ENCODE measurements around the gene S100A10. TPM values are rescaled to one million over a fixed set of nuclear protein-coding genes. Genes with fewer than 3 reads are reported as not detected.
A peak's percentile ranks its signal among the peaks of the same experiment; 100 is the strongest.

The S100A10 gene
- total RNA-seq, 2 experiments from 2014 or later = 189 to 204 TPM

GRCh38 chr1:151995774-151996173 is 2.1 kb upstream of the S100A10 start:
- no peak for TF ChIP-seq CTCF (IDR thresholded peaks at IDR 0.05)
- ATAC-seq (ENCODE audit: poor library complexity) (no peak), DNase-seq (peak in 1 of 14 experiments; percentile 31)
- H3K4me3 ChIP-seq (ENCODE audit: low read length) = no peak overlapping the region
- no peaks in the 10 kb centered on the region for H3K36me3 ChIP-seq (ENCODE audit: insufficient read depth, low read length)
- ChIA-PET CTCF (interaction anchor here (0.8 to 7.3 kb wide), 7 partner anchors 22 to 106 kb away, joined by 3 to 93 read pairs (median 3); partner anchors contain the start of gene THEM4), POLR2A (interaction anchor here (0.6 to 1.7 kb wide), 4 partner anchors 28 to 114 kb away, joined by 3 to 5 read pairs (median 3); no protein-coding TSS in a partner anchor)
- no peaks in the 10 kb centered on the region for H3K27me3 Mint-ChIP-seq
- H3K4me3 Mint-ChIP-seq = no peak overlapping the region
- intact Hi-C loops (cut with DNase I, micrococcal nuclease) = loop anchor here (1.0 to 10.0 kb wide), 6 partner anchors 106 to 551 kb away; partner anchors contain the start of gene MRPL9 (in 1 of the 2)
- peaks cover 35% of the 10 kb centered on the region for H3K4me1 ChIP-seq (ENCODE audit: insufficient read depth, low read length)
- peak overlapping the region; percentile 91 for H3K27ac Mint-ChIP-seq
- H3K9me3 Mint-ChIP-seq = no peaks in the 10 kb centered on the region
- peaks cover 39% of the 10 kb centered on the region for H3K4me1 Mint-ChIP-seq (ENCODE audit: low read depth)
- H3K36me3 Mint-ChIP-seq (ENCODE audit: low read depth) = peaks cover 7% of the 10 kb centered on the region
- no peaks in the 10 kb centered on the region for H3K27me3 ChIP-seq (ENCODE audit: control insufficient read depth in 1 of 2, insufficient read depth in 2 of 2, low read length in 2 of 2)
- no peak overlapping the region for H3K27ac ChIP-seq (ENCODE audit: low read depth in 1 of 2, low read length in 2 of 2)
- no peaks in the 10 kb centered on the region for H3K9me3 ChIP-seq (ENCODE audit: control insufficient read depth in 1 of 2, insufficient read depth in 1 of 2, low read length in 2 of 2)

- Histone ChIP-seq H3K4me1 (ENCODE audit: insufficient read depth, low read length) (peaks cover 43% of the 10 kb centered on the region), H3K27me3 (ENCODE audit: control insufficient read depth in 1 of 2, insufficient read depth in 2 of 2, low read length in 2 of 2) (no peaks in the 10 kb centered on the region), H3K4me3 (ENCODE audit: low read length) (no peak overlapping the region), H3K9me3 (ENCODE audit: control insufficient read depth in 1 of 2, insufficient read depth in 1 of 2, low read length in 2 of 2) (no peaks in the 10 kb centered on the region), H3K36me3 (ENCODE audit: insufficient read depth, low read length) (peaks cover 3% of the 10 kb centered on the region), H3K27ac (ENCODE audit: low read depth in 1 of 2, low read length in 2 of 2) (peak overlapping the region in 1 of 2 donors; percentile 92)
- DNase-seq (peak in 1 of 14 experiments; percentile 26), ATAC-seq (ENCODE audit: poor library complexity) (no peak)
- CTCF ChIA-PET = interaction anchor here (0.6 to 1.6 kb wide), 3 partner anchors 8 to 39 kb away, joined by 3 to 5 read pairs (median 3); no protein-coding TSS in a partner anchor
- TF ChIP-seq CTCF (IDR thresholded peaks at IDR 0.05) = no peak
- no peaks in the 10 kb centered on the region for H3K27me3 Mint-ChIP-seq
- H3K27ac Mint-ChIP-seq = peak overlapping the region; percentile 91
- H3K9me3 Mint-ChIP-seq = no peaks in the 10 kb centered on the region
- H3K4me1 Mint-ChIP-seq (ENCODE audit: low read depth) = peaks cover 47% of the 10 kb centered on the region
- peaks cover 15% of the 10 kb centered on the region for H3K36me3 Mint-ChIP-seq (ENCODE audit: low read depth)
- POLR2A ChIA-PET = interaction anchor here (1.1 to 1.7 kb wide), 2 partner anchors 19 to 27 kb away, joined by 3 to 5 read pairs; no protein-coding TSS in a partner anchor
- H3K4me3 Mint-ChIP-seq = peak overlapping the region; percentile 79
- intact Hi-C loops (cut with DNase I, micrococcal nuclease) = loop anchor here (5.0 to 10.0 kb wide), 5 partner anchors 230 to 550 kb away; partner anchors contain the start of gene MRPL9 (in 1 of the 2)
Measured at GRCh38 chr1:151994956-151995355, 1.3 kb upstream of the S100A10 start.

DNA sequence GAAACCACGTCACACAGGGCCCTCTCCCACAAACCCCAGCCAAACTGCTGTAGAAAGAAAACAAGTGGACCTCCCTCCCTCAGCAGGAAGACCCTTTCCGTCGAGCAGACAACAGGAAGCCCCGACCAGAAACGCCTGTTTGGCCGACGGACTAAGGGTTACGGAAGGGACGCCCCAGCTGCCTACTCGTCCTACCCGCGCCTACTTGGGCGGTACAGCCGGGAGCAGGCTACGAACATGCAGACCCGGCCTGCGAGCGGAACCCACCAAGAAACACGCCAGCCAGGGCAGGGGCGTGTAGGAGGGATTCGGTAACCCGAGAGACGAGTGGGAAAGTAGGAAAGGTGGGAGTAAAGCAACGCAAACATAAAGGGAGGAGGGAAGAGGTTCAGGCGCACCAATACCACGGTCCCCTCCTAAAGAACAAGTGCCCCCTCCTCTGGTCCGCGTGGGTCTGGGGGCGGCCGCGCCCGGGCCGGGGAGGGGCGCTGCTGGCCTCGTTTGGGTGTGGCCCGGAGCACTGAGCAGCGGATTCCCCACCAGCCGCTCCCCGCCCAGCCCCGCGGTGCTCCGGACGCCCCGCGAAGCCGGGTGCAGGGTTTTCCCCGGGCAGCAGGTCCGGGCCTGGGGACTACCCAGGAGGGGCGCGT is 450 bp downstream of the S100A10 start:
- Mint-ChIP-seq H3K4me1 (ENCODE audit: low read depth) (peaks cover 65% of the 10 kb centered on the region), H3K27ac (peak overlapping the region; percentile 91), H3K9me3 (no peaks in the 10 kb centered on the region), H3K27me3 (no peaks in the 10 kb centered on the region), H3K4me3 (peak overlapping the region; percentile 94), H3K36me3 (ENCODE audit: low read depth) (peaks cover 32% of the 10 kb centered on the region)
- POLR2A ChIA-PET = interaction anchor here (1.0 to 1.6 kb wide), 7 partner anchors 8 to 96 kb away, joined by 3 to 7 read pairs (median 4); no protein-coding TSS in a partner anchor
- H3K4me1 ChIP-seq (ENCODE audit: insufficient read depth, low read length) = peaks cover 58% of the 10 kb centered on the region
- peak overlapping the region; percentile 95 for H3K4me3 ChIP-seq (ENCODE audit: low read length)
- no peaks in the 10 kb centered on the region for H3K9me3 ChIP-seq (ENCODE audit: control insufficient read depth in 1 of 2, insufficient read depth in 1 of 2, low read length in 2 of 2)
- CTCF ChIA-PET = no interaction called here
- ATAC-seq (ENCODE audit: poor library complexity) (peak; percentile 33), DNase-seq (peak in 12 of 14 experiments; percentile 15 to 64 (median 30))
- H3K27ac ChIP-seq (ENCODE audit: low read depth in 1 of 2, low read length in 2 of 2) = peak overlapping the region; percentile 82
- peaks cover 3% of the 10 kb centered on the region for H3K36me3 ChIP-seq (ENCODE audit: insufficient read depth, low read length)
- intact Hi-C loops (cut with DNase I, micrococcal nuclease) = loop anchor here (1.0 to 10.0 kb wide), 7 partner anchors 25 to 548 kb away; partner anchors contain the start of gene MRPL9 (in 1 of the 2)
- H3K27me3 ChIP-seq (ENCODE audit: control insufficient read depth in 1 of 2, insufficient read depth in 2 of 2, low read length in 2 of 2) = no peaks in the 10 kb centered on the region
- no peak for TF ChIP-seq CTCF (IDR thresholded peaks at IDR 0.05)

Data from CD4-positive, alpha-beta T cell (primary cell).